Suppressor macrophage (primary cell): Measurements from ENCODE around the gene ALDH7A1.
A peak's percentile ranks its signal among the peaks of the same experiment; 100 is the strongest.

ENCODE experiments used
- DNase-seq, 4 experiments: peaks; one replicate each; pipeline ENCODE4 v3.0.0-alpha.2; 2020 to 2022

ALDH7A1 gene

DNA sequence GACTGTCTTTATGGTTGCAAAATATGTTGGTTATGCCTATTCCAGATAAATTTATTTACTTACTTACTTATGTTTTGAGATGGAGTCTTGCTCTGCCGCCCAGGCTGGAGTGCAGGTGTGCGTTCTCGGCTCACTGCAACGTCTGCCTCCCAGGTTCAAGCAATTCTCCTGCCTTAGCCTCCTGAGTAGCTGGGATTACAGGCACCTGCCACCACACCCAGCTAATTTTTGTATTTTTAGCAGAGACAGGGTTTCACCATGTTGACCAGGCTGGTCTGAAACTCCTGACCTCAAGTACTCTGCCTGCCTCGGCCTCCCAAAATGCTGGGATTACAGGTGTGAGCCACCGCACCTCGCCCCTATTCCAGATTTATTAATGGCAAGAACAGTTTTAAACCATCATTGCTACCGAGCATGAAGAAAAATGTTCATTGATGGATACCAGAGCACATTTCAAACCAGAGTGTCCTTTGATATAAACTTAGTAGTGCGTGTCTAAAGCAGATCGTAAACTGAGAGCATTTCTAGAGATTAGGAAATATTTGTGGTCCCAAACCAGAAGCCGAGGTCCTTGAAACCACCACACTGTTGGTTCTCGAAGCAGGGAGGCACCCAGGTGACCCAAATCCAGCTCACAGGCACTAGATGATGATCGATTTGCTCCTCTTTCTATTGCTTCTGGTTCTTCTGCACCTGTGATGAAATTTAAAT is 86.6 kb downstream of the ALDH7A1 start:
- no peak for DNase-seq

DNA sequence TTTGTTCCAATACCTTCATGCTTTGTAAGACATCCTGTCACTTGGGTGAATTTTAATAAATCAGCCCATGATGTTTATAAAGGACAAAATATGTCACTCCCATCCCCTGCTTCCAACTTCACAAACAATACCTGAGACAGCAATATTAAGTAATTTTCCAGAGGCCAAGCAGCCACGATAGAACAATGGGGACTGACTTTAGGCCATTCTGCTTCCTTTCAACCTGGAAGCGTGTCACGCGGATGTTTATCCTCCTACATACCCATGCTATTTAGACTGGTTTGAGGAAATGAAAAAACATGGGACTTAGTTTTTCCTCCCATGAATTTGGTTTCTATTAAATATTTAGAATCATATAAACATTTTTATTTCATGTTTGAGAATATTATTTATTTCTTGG is 88.9 kb downstream of the ALDH7A1 start:
- DNase-seq: no peak

DNA sequence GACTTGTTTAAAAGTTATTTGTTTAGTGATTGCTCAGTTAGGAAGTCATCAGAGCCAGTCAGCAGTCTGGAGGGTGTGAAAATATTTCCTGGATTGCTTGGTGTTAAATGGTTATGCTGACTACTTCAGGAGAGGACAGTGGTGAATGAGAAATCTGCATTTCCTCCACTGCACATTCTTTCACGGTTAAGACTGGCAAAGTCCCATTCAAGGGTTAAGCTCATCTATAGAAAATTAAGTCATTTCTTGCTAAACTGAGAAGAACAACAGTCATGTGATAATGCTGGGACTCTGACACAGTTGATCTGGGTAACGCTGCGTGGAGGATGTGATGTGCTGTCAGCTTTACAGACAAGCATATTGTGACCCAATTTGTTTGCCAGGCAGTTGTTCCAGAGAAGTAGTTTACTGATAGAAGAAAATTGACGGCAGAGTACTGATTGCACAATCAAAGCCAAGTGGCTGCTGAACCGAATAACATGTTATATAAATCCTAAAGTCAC is 91.4 kb downstream of the ALDH7A1 start:
- peak; percentile 29 to 49 (median 34) for DNase-seq

DNA sequence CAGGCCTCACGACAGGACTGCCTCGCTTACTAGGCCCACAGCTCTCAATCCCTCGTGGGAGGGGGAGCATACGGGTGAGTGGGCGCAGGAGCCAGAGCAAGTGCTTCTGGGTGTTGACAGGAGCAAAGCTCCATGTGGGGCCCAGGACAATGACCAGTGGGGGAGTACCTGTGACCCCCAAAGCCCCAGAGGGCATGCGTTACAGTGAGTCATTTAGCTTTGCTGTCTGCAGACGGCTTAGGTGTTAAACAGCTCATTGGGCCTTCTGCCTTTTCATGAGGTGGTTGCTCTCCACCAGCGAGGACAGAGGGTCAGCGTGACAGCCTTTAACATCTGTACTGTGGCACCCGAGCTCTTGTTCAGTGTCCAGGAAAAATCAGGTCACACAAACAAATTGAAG is 93.6 kb downstream of the ALDH7A1 start:
- no peak for DNase-seq

DNA sequence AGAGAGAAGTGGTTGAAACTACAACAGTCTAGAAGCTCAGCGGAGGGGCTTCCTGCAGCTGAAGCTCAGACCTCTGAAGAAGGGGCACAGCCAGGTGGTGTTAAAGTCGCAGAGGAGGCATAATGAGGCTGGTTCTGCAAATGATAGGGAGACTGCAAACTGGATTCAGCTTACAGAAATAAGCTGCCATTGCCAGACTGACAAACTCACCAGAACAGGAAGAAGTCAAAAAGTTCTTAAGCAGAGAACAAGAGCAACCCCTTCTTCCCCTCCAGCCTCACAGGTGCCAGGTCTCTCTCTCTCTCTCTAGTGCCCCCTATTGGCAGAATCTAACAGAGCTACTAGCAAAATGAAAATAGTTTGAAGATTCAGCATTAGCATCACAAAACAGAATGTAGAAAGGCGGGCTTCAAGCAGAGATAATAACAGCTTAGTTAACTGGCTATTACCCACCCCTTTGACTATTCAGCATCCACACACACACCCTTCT is 95.1 kb downstream of the ALDH7A1 start:
- peak in 3 of 4 experiments; percentile 16 to 33 (median 33) for DNase-seq

DNA sequence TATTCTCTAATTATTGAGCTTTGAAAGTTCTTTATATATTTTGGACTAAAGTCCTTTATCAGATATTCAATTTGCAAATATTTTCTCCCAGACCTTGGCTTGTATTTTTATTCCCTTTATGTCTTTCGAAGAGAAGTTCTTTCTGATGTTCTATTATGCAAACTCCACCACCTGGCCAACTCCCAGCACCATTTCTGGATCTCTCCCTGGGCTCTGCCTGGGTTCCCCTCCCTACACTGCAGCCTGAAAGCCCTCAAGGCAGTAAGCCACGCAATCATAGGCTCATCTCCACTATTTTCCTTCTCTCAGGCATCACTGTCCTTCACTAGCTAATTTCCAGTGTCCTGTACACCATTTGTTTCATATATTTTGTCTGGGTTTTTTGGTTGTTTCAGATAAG is 95.7 kb downstream of the ALDH7A1 start:
- no peak for DNase-seq

DNA sequence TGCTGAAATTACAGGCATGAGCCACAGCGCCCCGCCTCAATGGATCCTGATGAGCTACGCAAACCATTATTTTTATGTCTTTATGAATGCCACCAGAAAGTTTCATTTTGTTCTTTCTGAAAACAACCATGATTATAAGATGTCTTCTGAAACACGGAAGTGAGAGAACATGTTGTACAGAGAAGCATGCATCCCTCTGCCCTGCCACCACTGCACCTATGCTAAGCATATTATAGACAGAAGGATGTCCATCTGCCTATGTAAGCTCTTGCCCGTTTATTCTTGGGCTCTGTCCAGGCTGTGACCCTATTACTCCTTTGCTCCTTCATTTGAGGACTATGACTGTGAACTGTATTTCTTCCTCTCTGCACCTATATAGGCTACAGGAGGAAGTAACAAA is 97.5 kb downstream of the ALDH7A1 start:
- no peak for DNase-seq

DNA sequence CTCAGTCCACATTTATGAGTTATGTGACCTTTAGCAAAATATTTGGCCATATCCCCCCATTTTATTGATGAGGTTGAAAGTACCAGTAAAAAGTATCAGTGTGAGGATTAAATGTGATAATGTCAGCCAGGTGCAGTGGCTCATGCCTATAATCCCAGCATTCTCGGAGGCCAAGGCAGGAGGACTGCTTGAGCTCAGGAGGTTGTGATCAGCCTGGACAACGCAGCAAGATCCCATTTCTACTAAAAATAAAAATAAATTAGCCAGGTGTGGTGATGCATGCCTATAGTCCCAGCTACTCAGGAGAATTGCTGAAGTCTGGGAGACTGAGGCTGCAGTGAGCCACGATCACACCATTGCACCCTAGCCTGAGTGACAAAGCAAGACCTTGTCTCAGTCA is 100.6 kb downstream of the ALDH7A1 start:
- no peak for DNase-seq

DNA sequence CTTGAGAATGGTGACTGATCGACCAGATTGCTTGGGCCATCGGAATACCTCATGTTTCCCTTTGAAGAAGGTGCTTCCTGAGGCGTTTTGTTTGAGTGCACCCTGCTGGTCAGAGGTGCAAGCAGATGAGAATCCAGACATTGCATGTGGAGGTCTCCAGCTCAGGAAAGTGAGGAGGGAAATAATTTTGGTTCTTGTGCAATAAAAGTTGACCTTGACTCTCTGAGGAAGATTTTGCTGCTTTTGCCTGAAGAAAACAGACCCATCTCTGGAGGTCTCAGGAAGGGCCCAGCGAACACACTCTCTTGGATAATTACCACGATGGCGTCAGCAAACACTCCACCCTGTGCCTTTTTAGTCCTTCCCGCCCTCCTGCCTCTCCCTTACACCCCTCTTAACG is 102.1 kb downstream of the ALDH7A1 start:
- no peak for DNase-seq

DNA sequence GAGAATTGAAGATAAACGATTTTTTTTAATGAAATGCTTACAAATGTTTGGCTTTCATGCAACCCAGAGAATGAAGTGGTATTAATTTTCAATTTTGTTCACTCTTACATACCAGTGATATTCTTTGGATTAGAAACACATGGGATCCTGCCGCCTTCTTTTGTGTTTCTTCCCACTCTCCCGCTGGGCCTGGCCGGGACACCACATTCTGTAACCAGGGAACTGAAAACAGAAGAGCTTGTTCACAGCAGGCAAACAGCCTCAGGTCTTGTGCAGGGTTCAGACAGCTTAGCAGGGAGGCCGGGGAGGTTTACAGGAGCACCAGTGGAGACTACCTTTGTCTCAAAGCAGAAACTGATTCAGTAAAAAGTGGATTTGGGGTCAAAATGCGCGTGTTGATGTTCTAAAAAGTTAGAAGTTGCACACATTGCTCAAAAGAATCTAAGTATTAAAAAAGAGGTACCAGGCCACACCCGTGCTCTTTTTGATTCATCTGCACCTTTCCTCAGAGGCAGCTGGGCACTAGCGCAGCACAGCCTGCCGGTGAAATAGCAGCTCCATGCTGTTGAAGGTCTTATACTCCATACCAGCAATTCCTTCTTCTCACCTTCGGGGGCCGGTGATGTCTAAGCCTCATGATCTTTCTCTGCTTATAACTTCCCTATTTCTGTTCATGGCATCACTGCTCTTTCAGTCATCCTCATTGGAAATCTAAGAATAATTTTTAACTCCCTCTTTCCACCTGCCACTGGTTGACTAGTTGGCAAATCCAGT is 104.7 kb downstream of the ALDH7A1 start:
- peak; percentile 12 to 37 (median 30) for DNase-seq

DNA sequence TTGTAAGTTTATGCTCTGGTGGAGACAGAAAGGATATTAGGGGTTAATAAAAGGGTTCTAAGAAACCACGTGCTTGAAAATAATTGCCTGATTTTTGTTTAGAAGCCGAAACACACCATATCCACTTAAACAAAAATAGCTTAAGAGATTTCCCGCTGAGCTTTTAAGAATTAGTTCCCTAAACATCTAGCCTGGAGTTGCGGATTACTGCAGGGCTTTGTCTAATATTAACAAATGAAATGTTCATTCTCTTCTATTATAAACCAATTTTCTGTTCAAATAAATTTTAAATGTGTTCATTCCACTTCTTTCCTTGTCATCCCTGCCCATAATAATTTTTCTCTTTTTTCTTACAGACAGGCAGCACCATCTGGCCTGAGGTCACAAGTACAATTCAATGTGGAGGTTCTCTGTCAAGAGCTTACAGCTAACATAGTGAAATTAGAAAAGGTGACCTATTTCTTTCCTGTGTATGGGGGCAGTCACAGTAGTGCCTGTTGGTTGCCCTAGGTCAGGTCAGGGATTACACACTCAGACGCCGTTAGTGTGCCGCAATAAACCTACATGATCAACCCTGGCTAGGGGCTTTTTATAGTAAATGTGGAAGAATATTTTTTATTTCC is 106.5 kb downstream of the ALDH7A1 start:
- peak in 2 of 4 experiments; percentile 4 to 22 for DNase-seq

DNA sequence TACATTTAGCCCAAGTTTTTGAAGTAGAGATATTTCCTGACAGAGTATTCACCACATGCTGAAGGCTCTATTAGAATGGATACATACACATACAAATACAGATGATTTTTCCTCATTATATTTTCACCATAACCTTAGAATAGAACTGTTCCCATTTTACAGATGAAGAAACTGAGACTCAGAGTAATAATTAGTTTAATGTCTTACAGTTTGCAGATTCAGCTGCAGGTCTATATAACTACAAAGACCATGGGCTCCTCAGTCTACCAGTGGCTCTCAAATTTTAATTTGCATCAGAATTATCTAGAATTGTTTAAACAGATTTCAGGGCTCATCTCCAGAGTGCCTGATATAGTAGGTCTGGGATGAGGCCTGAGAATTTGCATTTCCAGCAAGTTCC is 107.4 kb downstream of the ALDH7A1 start:
- no peak for DNase-seq

DNA sequence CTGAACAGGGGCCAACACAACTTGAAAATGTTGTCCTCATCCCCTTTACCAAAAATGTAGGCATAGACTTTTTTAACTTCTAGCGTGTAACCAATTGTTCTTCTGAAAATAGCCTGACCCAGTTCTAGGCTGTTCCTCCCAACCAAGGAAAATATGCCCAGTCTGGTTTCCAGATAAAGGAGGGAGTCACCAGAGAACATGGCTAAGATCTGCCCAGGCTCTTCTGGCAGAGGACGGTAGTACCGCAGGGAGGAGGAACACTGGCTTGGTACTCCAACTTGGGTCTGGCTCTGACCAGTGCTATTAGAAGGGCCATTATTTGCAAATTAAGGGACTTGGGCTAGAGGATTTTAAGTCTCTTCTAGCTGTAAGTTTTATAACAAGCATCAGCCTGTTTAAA is 108.7 kb downstream of the ALDH7A1 start:
- DNase-seq: no peak

DNA sequence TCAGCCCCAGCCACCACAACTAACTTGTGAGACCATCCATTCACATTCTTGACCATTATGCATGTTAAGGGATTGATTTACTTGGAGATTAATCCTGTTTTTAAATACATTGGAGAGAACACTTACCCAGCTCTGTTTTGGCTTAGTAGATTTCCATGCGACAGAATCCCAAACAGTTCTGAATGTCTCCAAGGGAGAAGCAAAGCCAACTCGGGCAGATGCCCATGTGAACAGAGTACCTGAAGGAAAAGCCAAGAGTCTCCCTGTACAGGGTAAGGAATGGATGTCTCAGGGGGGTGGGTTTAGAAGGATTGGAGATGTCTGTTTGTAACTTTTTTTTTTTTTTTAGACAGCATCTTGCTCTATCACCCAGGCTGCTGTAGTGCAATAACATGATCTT is 110.8 kb downstream of the ALDH7A1 start:
- DNase-seq: no peak

DNA sequence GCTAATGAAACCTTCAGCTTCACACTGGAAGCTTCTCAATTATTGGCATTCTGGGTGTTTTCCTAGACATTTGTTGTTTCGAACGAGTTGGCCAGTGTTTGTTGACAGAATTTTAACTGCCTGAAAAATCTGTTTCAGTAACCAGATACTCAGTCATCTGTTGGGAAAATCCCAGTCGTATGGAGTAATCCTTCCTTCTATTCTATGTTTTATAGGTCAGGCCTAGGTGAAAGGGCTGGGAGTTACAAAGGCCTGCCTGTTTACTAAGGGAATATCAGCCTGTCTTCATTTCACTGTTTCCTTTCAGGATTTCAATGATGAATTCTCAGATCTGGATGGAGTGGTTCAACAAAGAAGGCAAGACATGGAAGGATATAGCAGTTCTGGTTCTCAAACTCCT is 111.9 kb downstream of the ALDH7A1 start:
- no peak for DNase-seq

DNA sequence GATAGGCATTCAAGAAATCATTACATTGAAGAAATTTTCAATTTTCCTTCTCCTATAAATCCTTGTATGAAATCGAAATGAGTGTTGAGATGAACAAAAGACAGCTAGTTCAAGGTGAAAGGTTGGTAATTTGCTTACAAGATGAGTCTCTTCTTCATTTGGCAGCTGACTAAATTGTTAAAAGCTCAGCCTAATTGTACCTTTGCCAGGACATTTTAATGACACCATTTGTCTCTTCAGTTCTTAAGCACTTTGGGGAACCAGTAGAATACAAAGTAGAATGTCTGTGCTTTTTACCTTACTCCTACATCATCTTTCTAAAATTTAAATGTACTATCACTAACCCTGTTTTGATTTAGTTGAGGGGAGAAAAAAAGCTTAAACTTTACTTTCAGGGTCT is 112.4 kb downstream of the ALDH7A1 start:
- DNase-seq: no peak

DNA sequence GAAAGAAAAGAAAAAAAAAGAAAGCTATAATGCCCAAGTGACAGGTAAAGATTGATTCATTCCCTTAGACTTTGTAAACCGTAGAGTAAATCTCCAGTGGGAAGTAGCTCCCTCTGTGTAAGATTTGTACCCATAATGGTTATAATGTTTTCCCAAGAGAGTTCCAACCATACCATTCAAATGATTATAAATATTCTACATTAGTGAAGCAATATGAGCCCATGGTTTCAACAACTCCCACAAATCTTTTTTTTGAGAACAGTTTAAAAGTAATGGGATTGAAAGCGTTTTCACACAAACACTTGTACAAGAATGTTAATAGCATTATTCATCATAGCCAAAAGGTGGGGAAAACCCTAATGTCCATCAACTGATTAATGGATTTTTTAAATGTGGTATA is 113.8 kb downstream of the ALDH7A1 start:
- DNase-seq: no peak
